Stimulated activated CD8-positive, alpha-beta memory T cell treated with anti-CD3 and anti-CD28 coated beads, Interleukin-15, amount 100 ng/mL, for 24 hours (primary cell): ENCODE measurements around the gene PTPN14.

ENCODE experiments used
- DNase-seq: peaks from one replicate; pipeline ENCODE4 v3.0.0-alpha.2; 2020; ENCODE audit warnings: low read depth

Gene PTPN14

GRCh38 chr1:214310010-214310409 lies 241.4 kb downstream of the PTPN14 start:
- DNase-seq, result no peak

GRCh38 chr1:214306269-214306668 lies 245.1 kb downstream of the PTPN14 start:
- no peak for DNase-seq

GRCh38 chr1:214305164-214305751 lies 246.1 kb downstream of the PTPN14 start:
- DNase-seq, result no peak

GRCh38 chr1:214303141-214303930 lies 248.1 kb downstream of the PTPN14 start:
- no peak for DNase-seq

- no peak for DNase-seq
Measured at GRCh38 chr1:214301526-214301925, 249.9 kb downstream of the PTPN14 start.

GRCh38 chr1:214300149-214300780 lies 251.1 kb downstream of the PTPN14 start:
- DNase-seq, result no peak
